HG03280 (cell line): ENCODE results near the gene FBXW8.

Experiments used
- ATAC-seq: cut with Tn5 transposase; IDR thresholded peaks from one replicate; pipeline ENCODE4 v1.9.1; 2021; ENCODE audit warnings: mild to moderate bottlenecking, moderate library complexity; ENCODE audit not compliant: unreplicated experiment

FBXW8 gene

DNA sequence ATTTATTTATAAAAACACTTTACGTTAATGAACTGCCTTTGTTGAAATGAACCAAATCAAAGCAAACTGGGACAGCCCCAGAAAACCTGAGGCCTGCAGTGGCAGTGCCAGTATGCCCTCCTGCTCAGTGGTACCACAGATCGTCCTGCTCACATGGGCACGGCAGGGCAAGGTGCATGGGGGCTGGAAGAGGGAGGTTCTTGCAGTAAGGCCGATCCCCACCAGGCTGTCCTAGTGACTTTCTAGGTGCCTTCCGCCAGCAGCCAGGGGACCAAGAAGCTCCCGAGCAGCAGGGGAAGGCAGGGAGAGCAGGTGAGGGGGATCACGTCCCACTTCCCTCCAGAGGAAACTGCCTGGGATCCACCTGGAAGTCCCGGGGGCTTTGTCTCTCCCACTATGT, 124.5 kb downstream of the FBXW8 start:
- no peak for ATAC-seq

DNA sequence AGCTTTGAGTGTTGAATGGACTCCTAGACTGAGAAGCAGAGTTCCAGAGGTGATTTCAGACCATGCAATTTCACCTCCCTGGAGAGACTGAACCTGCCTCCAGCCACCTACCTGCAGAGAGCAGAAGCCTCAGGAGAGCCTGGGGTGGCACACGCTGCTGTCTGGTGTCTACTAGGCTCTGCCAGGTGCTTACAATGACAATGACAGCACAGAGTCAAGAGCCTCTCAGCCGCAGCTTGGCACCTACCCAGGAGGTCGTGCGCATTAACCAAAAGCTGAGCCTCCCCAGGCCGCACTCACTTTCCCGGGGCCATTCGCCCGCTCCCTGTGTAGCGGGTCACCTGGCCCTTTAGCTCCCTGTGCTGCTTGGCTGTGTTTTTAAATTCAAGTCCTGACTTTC, 125.3 kb downstream of the FBXW8 start:
- no peak for ATAC-seq

DNA sequence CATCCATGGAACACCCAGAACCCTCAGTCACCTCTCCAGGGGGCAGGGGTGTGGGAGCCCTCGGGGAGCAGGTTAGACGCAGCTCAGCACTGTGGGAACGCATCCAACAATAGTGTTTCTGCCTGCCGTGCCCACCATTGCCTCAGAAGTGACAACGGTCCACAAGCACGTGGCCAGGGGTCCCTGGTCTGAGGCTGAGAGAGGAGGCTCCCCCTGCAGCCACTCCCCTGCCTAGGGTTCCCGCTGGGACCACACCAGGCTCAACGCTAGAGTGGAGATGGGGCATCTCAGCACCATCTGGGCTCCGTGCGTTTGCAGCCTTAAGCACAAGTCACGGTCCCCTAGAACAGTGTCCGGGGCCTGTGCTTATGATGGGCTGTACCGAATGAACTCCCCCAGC, 125.8 kb downstream of the FBXW8 start:
- ATAC-seq: no peak

DNA sequence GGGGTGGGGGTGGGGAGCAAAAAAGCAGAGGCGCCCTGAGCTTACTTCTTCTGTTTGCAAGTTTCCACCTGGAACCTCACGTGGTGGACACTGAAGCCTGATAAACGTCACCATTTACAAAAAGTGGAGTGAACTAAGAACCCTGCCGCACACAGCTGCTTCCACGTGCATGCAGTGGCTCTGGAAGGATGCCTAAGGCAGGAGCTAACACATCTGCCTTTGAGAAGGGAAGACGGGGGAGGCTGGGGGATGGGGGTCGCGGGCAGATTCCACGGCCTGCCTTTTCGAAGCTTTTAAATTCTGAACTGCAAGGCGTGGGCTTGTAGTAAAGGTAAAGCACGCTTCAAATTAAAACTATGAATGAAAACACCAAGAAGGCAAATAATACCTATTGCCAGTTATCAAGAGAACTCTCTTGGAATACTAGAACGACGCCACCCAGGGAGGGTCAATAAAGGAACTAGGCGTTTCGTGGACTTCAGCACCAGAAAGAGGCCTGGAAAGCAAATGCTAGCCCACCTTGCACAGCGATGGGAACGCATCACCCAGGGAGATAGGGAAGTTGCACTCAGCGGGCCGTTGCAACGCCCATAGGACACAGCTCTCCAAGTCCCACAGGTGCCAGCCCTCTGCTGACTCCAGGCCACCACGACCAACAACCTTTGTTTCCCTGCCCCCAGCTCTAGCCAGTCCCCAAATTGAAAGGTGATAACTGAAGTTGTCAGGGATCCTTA, 126.7 kb downstream of the FBXW8 start:
- no peak for ATAC-seq

DNA sequence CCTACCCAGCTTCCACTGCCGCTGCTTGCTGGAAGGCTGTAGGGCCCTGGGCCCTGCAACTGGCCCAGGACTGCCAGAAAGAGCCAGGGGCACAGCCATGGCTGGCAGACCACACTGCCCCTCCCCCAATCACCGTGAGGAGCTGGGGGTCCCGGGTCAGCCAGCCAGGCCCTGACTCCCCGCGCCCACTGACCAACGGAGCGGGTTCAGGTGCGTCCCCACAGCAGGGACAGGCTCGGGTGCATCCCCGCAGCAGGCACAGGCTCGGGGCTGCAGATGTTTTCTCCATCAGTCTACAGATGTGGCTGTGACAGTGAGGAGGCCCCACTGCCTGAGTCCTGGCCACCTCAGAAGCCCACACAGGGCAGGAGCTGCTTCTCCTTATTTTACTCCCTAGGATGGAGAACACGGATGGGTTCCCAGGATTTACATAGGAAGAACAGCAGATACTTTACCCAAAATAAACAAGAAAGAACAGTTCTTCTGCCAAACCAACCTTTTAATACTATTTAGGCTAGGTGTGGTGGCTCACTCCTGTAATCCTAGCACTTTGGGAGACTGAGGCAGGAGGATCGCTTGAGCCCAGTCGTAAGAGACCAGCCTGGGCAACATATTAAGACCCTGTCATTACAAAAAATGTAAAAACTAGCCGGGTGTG, 127.4 kb downstream of the FBXW8 start:
- ATAC-seq: no peak

DNA sequence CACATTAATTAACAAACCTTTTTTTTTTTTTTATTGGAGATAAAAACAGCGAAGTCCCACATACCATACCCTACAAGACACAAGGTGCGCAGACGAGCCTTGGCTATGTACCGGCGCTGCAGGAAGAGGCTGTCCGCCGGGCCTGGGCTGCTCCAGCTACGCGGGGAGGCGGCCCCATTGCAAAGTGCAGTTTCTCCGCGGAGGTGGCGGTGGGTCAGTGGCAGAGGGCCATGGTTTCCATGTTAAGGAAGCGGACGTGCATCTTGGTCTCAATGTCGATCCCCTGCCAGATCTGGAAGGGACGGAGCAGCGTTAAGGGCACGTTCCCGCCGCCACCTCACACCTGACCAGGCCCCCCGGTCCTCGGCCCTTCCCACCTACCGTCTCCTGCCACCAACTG, 128.2 kb downstream of the FBXW8 start:
- ATAC-seq: no peak

DNA sequence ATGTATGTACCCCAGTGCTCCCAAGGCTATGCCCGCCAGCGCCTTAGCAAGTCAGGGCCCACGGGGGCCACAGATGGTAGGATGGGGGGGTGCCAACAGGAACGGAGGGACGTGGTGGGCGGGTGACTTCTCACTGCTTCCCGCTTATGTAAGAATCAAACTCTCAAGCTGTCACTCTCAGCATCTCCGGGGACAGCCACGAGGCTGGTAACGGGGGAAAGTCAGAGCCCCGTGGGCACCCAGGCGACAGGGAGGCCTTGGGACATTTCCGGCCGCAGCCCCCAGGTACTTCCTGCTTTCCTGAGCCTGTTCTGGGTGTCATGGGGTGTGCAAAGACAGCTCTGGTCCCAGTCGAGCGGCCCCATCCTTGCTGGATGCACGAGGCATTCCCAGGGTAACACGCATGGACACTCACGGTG, 129.2 kb downstream of the FBXW8 start:
- ATAC-seq: no peak

DNA sequence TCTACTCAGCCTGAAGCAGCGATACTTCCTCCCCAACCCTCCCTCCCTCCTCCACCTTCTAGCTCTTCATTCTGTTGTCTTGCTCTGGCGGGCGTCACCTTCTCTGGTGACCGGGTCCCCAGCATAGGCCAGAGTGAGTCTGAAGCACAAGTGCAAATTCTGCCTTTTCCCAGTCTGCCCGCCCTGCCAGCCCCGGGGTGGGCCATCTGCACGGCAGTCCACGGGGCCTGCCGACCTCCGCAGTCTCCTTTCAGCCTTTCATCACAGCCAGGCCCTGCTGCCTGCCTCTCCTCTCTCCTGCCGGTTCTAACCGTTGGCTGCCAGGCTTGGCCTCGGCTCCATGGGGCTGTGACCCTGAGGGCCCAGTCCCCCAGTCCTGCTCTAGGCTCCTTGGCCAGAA, 129.7 kb downstream of the FBXW8 start:
- no peak for ATAC-seq

DNA sequence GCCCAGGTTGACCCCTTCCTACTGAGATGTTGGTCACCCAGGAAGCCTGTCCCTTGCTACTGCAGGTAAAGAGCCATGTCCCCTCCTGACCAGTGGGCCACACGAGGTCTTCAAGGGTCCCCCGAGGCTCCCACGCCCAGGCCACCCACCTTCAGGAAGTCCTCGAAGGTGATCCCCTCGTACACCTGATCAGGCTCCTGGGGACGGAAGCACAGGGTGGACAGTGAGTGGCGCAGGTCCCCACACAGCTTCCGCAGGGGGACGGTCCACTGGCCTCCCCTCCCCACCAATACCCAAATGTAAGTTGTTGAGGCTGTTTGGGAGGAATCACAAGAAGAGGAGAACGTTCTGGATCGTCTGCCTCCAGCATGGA, 131.0 kb downstream of the FBXW8 start:
- no peak for ATAC-seq

DNA sequence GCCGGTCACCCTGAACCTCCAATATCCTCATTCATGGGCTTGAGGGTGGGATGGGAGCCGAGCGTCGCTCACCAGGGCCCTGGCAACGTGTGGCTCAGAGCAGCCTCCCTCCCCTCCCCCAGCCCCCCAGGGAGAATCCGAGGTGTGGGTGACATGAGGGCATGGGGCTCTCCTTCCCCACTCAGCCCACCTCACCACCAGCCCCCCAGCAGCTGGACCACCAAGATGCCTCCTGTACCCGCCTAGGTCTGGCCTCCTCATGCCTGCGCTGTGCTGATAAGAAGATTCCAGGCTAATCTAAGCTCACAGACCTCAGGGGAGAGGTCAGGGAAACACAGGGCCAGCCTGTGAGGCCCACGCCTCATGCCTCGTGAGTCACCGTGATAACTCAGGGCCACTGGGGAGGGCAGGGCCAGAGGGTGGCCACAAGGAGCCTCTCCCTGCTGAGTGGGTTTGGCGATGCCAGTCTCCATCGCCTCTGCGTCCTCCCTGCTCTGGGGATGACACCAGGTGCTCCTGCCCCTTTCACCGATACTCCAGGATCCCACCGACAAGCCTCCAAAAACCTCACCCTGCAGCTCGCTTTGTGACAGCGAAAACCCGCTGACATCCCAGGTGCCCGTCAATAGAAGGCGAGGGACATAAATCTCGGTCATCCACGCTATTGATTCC, 131.6 kb downstream of the FBXW8 start:
- no peak for ATAC-seq

DNA sequence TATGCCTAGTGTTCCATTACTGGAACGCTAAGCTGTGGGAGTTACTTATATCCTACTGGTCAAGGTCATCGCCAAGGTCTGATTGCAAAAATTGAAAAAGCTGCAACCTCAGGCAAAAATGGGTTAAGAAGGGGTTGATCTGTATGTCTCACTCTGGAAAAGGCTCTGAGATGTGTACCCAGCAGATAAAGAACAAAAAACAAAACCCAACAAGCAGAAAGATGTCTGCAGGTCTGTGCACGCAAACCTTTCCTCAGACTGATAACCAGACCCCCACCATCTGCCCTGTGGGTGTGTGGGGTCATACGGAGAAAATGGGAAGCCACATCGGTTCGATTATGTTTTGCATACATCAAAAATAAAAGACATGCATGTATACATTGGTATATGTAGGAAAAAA, 132.1 kb downstream of the FBXW8 start:
- no peak for ATAC-seq

DNA sequence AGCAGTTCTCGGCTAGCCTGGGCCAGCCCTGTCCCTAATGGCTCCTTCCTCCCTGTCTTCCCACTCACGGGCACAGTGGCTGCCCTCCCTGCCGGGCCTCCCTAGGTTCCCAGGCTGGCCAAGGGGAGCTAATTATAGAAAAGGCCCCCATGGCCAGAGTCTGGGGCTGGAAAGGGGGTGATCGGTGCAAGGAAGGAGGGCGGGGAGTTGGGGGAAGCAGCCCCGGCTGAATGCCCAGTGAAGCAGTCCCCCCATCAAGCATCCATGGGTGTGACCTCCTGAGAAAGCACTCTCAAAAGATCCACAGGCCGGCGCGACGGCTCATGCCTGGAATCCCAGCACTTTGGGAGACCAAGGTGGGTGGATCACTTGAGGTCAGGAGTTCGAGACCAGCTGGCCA, 133.6 kb downstream of the FBXW8 start:
- ATAC-seq: no peak

DNA sequence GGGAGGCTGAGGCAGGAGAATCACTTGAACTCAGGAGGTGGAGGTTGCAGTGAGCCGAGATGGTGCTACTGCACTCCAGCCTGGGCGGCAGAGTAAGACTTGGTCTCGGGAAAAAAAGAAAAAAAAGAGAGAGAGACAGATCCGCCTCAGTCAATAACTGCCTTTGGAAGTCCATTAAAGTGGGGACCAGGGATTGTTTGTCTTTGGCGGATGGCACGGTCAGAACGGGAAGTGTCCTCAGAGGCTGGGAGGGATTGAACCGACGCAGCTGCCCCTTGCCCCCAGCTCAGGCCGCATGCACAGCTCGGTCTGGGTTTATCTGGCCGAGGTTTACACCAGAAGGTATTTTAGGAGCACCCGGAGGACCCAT, 134.0 kb downstream of the FBXW8 start:
- ATAC-seq: no peak

DNA sequence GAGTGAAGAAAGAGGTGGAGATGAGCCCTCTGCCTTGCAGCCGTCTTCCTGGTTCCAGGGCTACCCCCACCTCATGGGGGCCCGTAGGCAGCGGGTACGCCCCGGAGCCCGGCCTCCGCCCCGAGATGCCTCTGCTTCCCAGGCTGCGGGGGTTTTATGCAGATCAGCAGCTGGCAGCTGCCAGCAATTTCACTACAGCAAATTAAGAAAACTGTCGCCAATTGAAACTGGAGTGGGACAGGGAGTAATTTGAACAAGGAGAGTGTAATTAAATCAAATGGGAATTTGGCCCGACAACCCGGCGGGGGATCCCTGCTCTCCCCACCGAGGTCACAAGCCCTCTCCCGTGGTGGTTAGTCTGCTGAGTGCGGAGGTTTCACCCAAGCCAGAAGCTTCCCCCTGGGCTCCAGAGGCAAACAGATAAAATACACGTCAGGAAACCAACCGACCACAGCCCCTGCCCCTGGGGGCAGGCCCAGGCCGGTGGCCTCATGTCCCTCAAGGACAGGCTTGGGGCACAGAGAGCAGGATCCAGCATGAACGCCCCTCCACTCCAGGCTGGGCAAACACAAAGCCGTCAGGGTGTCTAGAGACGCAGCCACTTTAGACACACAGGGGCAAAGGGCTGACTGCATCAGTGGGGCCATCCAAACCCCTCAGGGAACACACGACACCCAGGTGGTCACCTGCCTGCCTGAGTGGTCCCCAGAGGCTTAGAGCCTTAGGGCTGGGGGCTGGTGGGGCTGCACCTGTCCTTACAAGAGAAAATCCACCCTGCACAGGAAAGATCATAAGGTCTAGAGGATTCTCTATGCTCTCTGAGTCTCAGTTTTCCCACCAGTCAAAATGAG, 134.6 kb downstream of the FBXW8 start:
- ATAC-seq: no peak

DNA sequence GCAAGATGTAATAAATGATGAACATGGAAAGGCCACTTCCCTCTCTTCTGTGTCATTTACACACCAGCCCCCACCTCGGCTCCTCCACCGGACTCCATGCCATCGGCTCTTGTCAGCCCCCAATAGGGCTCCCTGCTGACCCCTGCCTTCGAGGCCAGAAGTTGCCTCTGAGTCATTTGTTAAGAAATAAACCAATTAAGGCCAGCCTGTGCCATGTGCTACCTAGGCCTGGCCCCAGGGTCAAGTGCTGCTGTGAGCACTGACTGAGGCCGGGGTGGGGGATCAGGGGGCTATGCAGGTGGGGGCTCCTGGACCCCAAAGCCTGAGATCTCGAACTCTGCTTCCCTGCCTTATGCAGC, 135.2 kb downstream of the FBXW8 start:
- ATAC-seq: no peak

DNA sequence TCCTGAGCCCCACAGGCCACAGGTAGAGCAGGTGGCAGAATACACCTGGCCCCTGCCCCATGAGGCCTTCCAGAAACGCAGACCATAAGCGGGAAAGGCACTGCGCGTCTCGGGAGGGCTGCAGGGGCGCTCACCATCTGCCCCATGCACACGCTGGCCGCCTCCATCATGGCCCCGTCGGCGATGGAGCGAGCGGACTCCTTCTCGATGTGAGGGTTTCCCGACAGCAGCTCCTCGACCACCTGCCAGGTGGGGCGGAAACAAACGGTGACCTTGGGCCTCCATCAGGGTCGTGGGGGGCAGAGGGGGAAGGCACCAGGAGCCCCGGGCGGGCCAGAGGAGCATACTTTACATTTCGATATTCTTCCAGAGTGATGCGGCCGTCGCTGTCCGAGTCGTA, 135.7 kb downstream of the FBXW8 start:
- ATAC-seq: no peak

DNA sequence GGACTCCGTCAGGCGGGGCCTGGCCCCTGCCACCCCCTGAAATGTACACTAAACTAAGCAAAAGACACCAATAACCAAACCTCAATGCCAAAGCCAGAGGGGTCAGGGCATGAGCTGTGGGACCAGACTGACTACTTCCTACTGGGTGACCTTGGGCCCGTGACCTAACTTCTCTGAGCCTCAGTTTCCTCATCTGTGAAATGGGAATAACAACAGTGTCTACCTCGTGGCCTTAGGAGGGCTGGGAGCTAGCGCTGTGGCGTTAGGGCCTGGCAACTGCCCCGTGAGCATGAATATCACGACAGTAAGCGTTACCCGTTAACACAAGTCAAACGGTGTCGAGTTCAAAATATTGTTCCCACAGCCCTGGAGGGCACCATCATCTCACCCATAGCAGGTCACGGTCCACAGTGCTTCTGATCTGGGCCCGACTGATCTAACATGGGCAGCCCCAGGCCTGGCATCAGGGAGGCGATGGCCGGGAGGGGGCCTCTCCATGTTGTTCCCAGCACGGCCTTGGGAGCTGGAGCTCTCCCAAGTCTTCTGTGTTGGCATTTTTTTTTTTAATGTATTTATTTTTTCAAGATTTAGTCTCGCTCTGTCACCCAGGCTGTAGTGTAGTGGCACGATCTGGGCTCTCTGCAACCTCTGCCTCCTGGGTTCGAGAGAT, 136.2 kb downstream of the FBXW8 start:
- ATAC-seq: no peak

DNA sequence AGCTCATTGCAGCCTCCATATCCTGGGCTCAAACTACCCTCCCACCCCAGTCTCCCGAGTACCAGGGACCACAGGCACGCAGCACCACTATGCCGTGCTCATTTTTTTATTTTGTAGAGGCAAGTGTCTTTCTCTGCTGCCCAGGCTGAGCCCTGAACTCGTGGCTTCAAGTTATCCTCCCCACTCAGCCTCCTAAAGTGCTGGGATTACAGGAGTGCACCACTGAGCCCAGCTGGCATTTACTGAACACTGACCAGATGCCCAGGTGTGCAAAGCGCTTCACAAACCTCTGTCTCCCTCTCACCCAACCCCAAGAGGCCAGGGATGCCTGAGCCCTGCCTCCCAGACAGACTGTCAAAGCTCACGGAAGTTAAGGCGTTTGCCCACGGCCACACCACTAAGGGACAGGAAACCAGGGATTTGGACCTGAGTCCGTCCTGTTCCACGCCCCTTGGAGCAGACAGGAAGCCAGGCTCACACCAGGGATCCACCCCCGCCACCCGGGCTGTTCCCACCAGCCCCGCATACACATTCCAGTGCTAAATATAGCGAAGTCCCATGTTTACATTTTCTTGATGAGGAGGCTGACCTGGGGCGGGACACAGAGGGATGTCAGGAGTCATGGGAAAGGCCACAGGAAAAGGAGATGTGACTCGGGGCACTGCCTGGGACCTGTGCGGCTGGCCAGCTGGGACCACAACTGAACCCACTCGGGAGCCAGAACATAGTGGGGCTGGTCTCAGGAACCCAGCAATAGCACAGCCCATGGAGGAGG, 137.2 kb downstream of the FBXW8 start:
- ATAC-seq: no peak

DNA sequence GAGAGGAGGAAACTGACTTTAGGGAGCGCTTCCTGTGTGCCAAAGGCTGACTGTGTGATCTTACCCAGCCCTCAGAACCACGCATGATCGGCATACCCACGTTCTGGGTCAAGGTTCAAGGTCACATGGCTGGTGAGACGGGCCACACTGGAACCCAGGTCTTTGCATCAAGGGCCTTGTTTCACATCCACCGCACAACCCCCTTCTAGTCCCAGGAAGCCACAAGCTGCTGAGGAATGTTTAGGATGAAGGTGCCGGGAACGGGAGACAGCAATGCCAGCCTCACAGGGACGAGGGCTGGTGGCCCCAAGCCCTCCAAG, 137.8 kb downstream of the FBXW8 start:
- no peak for ATAC-seq

DNA sequence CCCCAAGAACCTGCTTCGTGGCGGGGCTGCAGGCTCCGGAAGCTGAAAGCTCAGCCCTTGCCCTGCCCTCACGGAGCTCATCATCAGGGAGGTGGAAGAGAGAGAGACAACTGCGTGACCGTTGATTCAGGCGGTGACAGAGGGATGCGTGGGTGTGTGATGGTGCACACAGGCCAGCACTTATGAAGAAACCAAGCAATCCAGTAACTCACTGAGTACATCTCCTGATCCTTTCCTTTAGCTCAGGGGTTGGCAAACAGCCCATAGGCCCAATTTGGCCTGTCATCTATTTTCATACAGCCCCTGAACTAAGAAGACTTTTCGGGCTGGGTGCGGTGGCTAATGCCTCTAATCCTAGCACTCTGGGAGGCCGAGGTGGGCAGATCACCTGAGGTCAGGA, 138.5 kb downstream of the FBXW8 start:
- no peak for ATAC-seq
